ENCODE data around the gene G6PC1.
"Not testable (repeated sequence)": the region's sequence is repeated elsewhere in the genome, so short reads cannot be mapped to it uniquely, and the experiment has no call there.

Gene G6PC1
- total RNA-seq, result 0 reads per million in 2 donors

DNA sequence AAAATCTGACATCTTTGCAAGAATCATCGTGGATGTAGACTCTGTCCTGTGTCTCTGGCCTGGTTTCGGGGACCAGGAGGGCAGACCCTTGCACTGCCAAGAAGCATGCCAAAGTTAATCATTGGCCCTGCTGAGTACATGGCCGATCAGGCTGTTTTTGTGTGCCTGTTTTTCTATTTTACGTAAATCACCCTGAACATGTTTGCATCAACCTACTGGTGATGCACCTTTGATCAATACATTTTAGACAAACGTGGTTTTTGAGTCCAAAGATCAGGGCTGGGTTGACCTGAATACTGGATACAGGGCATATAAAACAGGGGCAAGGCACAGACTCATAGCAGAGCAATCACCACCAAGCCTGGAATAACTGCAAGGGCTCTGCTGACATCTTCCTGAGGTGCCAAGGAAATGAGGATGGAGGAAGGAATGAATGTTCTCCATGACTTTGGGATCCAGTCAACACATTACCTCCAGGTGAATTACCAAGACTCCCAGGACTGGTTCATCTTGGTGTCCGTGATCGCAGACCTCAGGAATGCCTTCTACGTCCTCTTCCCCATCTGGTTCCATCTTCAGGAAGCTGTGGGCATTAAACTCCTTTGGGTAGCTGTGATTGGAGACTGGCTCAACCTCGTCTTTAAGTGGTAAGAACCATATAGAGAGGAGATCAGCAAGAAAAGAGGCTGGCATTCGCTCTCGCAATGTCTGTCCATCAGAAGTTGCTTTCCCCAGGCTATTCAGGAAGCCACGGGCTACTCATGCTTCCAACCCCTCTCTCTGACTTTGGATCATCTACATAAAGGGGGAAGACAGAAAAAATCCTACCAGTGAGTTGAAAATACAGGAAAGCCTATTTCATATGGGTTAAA lies at the start of gene G6PC1:
G6PC1 (plus strand) TSS at position 340 of the 872 bp plus-strand sequence; CDS start at position 418, 78 bp downstream.
- no peak for DNase-seq

DNA sequence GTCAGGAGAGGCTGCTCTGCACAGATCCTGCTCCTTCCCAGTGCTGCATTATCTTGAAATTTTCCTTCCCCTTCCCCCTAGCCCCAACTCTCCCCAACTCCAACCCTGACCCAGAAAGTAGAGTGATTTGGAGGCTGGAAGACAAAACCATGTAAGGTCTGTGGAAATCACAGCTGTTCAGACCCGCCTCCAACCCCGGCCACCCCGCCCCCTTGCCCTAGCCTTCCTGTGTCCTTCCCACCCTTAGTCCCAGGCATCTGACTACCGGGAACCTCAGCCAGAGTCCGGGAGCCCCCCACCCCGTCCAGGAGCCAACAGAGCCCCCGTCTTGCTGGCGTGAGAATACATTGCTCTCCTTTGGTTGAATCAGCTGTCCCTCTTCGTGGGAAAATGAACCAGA lies 49.6 kb upstream of the G6PC1 start, which contains the start of gene AOC3:
AOC3 (plus strand) TSS at position 246 of the 400 bp plus-strand sequence; CDS start at position 391, 145 bp downstream.
- DNase-seq, result no peak

GRCh38 chr17:42851371-42852240 lies 49.0 kb upstream of the G6PC1 start:
- not testable (repeated sequence) for DNase-seq

DNA sequence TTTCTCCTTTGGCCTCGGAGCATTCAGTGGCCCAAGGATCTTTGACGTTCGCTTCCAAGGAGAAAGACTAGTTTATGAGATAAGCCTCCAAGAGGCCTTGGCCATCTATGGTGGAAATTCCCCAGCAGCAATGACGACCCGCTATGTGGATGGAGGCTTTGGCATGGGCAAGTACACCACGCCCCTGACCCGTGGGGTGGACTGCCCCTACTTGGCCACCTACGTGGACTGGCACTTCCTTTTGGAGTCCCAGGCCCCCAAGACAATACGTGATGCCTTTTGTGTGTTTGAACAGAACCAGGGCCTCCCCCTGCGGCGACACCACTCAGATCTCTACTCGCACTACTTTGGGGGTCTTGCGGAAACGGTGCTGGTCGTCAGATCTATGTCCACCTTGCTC lies 48.2 kb upstream of the G6PC1 start:
- no peak for DNase-seq

DNA sequence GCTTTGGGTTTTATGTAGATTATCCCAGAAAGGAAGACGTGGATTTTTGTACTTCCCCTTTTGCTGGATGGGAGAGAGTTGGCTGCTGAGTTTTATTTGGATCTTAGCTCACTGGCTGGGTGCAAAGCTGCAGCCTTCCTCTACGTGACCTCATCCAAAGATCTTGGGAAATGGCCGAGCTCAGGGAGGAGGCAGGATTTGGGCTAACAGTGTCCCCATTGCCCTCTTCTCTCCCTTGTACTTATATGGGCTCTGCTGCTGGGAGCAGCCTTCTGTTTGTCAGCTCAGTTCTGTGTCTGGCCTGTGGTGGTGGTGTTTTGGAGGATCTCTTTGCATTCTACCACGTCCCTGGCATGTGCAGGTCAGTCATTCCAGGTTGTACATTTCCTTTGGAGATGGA lies 47.6 kb upstream of the G6PC1 start:
- DNase-seq, result no peak

DNA sequence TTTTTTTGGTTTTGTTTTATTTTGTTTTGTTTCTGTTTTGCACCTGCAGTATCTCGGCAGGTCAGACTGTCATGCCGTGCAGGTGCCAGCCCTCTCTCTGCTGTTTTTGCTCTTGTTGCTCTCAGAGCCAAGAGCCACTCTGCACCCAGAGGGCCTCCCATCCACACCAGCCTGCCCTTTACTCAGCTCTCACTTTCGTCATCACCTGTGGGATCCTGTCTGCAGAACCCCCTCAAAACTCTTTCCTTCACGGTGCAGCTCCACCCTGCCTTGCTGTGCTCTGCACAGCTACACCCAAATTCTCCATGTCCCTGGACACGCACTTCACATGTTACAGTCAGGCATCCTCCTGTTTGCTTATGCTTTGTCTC lies 47.0 kb upstream of the G6PC1 start:
- no peak for DNase-seq

DNA sequence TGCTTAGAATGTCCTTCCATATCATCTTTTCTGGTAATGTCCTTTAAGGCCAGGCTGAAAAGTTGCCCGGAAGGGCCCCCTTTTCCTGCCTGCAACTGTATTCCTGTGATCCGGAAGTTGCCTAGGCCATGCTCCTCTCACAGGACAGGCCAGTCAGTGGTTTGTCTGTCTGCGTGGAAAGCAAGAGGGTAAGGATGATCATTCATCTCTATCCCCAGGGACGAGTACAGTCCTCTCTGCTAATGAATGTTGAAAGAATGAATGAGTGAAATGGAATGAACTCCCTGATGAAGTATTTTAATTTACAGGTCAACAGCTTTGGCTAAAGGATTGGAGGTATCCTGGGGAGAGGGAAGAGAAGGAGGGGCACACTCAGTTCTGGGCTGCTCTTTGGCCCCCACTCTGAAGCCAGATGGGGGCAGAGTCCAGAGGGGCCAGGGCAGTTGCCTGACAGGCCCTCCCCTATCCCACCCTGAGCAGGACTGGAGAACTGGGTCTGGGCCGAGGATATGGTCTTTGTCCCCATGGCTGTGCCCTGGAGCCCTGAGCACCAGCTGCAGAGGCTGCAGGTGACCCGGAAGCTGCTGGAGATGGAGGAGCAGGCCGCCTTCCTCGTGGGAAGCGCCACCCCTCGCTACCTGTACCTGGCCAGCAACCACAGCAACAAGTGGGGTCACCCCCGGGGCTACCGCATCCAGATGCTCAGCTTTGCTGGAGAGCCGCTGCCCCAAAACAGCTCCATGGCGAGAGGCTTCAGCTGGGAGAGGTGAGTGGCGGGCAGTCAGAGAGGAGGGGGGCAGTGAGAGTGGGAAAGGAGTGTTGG lies 46.4 kb upstream of the G6PC1 start:
- DNase-seq, result no peak

GRCh38 chr17:42855048-42855596 lies 45.5 kb upstream of the G6PC1 start:
- DNase-seq, result no peak

- not testable (repeated sequence) for DNase-seq
These were observed 44.5 kb upstream of the G6PC1 start for GRCh38 chr17:42856093-42856492.

DNA sequence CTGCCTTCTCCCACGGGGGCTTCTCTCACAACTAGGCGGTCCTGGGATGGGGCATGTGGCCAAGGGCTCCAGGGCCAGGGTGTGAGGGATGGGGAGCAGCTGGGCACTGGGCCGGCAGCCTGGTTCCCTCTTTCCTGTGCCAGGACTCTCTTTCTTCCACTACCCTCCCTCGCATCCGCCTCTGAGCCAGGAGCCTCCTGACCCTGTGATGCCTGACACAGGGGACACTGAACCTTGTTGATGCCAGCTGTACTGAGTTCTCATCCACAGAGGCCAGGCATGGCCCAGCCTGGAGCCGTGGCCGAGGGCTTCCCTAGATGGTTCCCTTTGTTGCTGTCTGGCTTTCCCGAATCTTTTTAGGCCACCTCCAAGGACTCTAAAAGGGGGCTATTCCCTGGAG lies 44.1 kb upstream of the G6PC1 start:
- not testable (repeated sequence) for DNase-seq

DNA sequence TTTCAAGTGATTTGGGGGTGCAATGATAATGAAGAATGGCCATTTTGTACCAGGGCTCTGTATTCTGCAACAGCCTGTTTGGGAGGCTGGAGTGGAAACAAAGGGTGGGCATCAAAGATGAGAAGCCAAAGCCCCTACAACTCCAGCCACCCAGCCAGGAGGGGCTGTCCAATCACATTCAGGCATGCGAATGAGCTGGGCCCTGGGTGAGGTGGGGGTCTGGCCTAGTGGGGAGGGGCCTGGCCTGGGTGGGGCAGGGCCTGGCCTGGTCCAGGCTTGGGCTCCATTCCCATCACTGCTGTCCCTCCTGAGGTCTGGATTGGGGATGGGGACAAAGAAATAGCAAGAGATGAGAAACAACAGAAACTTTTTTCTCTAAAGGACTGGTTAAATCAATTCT lies 43.2 kb upstream of the G6PC1 start:
- DNase-seq, result no peak

DNA sequence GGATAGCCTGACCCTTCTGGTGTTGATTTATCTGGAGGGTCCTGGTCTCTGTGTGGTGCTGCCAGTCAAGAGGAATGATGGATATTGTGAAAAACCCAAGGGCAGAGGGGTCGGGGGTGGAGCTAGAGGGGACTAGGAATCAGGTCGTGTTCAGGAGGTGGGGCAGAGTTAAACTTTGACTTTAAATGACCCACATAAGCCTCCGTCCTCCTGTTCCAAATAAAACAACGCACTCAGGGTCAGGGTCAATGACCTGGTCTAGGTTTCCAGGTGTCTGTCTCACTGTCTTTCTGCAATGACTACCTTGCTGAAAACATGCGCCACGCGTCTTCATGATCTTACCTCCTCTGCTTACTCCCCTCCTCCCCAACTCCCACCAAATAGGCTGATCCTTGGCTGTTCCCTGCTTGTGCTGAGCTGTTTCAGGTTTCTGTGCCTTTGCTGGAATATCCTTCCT lies 34.9 kb upstream of the G6PC1 start:
- DNase-seq, result no peak

DNA sequence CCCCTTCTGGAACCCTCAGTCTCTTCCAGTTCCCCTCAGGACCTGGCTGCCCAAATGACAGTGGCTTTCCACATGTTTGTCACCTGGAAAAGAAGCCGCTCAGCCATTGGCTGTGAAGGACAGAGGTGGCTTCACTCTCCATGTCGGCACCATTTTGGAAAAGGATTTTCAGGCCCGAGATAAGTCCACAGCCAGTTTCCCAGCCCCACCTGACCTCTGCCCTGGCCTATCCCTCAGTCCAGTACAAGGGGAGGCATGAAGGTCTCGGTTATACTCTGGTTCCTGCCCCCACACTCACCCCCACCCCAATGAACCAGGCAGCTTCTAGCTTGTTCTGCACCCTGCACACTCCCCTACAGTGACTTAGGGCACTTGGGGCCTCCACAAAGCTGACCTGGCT lies 34.4 kb upstream of the G6PC1 start:
- no peak for DNase-seq

GRCh38 chr17:42866631-42867575 lies 33.7 kb upstream of the G6PC1 start:
- DNase-seq, result no peak

DNA sequence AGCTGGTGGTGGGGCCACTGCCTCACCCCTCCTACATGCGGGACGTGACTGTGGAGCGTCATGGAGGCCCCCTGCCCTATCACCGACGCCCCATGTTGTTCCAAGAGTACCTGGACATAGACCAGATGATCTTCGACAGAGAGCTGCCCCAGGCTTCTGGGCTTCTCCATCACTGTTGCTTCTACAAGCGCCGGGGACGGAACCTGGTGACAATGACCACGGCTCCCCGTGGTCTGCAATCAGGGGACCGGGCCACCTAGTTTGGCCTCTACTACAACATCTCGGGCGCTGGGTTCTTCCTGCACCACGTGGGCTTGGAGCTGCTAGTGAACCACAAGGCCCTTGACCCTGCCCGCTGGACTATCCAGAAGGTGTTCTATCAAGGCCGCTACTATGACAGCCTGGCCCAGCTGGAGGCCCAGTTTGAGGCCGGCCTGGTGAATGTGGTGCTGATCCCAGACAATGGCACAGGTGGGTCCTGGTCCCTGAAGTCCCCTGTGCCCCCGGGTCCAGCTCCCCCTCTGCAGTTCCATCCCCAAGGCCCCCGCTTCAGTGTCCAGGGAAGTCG lies 32.8 kb upstream of the G6PC1 start:
- not testable (repeated sequence) for DNase-seq

DNA sequence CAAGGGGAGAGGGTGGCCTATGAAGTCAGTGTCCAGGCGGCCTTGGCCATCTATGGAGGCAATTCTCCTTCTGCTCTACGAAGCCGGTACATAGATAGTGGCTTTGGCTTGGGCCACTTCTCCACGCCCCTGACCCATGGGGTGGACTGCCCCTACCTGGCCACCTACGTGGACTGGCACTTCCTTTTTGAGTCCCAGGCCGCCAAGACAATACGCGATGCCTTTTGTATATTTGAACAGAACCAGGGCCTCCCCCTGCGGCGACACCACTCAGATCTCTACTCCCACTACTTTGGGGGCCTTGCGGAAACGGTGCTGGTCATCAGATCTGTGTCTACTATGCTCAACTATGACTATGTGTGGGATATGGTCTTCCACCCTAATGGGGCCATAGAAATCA lies 32.3 kb upstream of the G6PC1 start:
- no peak for DNase-seq

GRCh38 chr17:42871647-42872046 lies 29.0 kb upstream of the G6PC1 start:
- no peak for DNase-seq

- DNase-seq, result no peak
These were observed 28.2 kb upstream of the G6PC1 start for GRCh38 chr17:42872251-42872965.

DNA sequence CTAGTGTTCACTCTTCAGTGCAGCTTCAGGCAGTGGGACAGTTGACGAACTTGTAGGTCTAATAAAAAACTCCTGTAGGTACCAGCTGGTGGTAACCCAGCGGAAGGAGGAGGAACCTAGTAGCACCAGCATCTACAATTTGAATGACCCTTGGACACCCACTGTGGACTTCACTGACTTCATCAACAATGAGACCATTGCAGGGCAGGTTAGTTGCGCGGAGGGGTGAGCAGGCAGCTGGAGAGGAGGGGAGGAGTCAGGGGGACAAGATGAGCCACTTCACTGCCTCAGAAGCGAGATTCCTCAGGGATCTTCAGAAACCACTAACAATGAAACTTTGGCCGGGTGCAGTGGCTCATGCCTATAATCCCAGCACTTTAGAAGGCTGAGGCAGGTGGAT lies 27.3 kb upstream of the G6PC1 start:
- DNase-seq, result no peak
